Measurements from ENCODE around the gene IL16. TPM values are rescaled to one million over a fixed set of nuclear protein-coding genes. Genes with fewer than 3 reads are reported as not detected.

Gene IL16
- polyA plus RNA-seq, 1 donor (not counting 4 experiments of a cell fraction or from before 2014, with no cell fraction given), result not detected

DNA sequence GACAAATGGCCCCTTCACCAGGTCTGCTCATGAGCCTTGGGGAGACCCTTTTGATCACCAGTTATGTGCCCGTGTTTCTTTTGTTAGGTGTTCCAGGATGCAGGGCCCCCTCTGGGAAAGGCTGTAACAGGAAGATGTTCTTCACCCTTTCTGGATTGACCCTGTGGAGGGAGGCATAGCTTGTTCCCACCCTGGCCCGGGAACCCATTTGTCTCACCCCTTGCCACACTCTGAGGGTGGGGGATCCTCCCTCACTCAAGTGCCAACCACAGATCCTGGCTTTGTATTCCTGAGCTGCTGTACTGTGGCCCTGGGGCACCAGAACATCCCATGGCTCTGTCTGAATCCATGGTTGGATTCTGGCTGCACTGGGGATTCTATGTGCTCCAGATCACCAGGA, 18.9 kb downstream of the IL16 start:
- H3K27ac ChIP-seq (ENCODE audit: control insufficient read depth, insufficient read depth, low read length), result no peak overlapping the region
- dilution Hi-C loops (cut with MboI; ENCODE audit: extremely low pct_ligation_motif_present, low sequenced_read_pairs), result no loop called here
- no peak overlapping the region for H3K4me2 ChIP-seq (ENCODE audit: control insufficient read depth, extremely low read depth, insufficient read depth, low read depth, low read length)
- H4K20me1 ChIP-seq (ENCODE audit: control insufficient read depth, extremely low read depth, insufficient read depth, low read length), result no peaks in the 10 kb centered on the region
- no peaks in the 10 kb centered on the region for H3K9me3 ChIP-seq (ENCODE audit: control insufficient read depth, low read depth, low read length)
- no peaks in the 10 kb centered on the region for H3K36me3 ChIP-seq (ENCODE audit: control insufficient read depth in 2 of 2, extremely low read depth in 1 of 2, insufficient read depth in 2 of 2, low read length in 2 of 2)
- no peaks in the 10 kb centered on the region for H3K4me1 ChIP-seq (ENCODE audit: control insufficient read depth, extremely low read depth, insufficient read depth, low read length)
- no peaks in the 10 kb centered on the region for H3K9me1 ChIP-seq (ENCODE audit: control insufficient read depth, extremely low read depth, insufficient read depth, low read length)
- H3K9ac ChIP-seq (ENCODE audit: control insufficient read depth, extremely low read depth, insufficient read depth, low read length), result no peak overlapping the region
- H3K4me3 ChIP-seq (ENCODE audit: control insufficient read depth in 2 of 3, extremely low read depth in 1 of 3, insufficient read depth in 2 of 3, low read depth in 1 of 3, low read length in 3 of 3), result no peak overlapping the region
- no peaks in the 10 kb centered on the region for H3K27me3 ChIP-seq (ENCODE audit: control insufficient read depth, extremely low read depth, insufficient read depth, low read length)
- TF ChIP-seq, protein P1, sequence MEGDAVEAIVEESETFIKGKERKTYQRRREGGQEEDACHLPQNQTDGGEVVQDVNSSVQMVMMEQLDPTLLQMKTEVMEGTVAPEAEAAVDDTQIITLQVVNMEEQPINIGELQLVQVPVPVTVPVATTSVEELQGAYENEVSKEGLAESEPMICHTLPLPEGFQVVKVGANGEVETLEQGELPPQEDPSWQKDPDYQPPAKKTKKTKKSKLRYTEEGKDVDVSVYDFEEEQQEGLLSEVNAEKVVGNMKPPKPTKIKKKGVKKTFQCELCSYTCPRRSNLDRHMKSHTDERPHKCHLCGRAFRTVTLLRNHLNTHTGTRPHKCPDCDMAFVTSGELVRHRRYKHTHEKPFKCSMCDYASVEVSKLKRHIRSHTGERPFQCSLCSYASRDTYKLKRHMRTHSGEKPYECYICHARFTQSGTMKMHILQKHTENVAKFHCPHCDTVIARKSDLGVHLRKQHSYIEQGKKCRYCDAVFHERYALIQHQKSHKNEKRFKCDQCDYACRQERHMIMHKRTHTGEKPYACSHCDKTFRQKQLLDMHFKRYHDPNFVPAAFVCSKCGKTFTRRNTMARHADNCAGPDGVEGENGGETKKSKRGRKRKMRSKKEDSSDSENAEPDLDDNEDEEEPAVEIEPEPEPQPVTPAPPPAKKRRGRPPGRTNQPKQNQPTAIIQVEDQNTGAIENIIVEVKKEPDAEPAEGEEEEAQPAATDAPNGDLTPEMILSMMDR (optimal IDR thresholded peaks at IDR 0.05 in 1 of 3, IDR thresholded peaks at IDR 0.05 in 1 of 3, conservative IDR thresholded peaks at IDR 0.05 in 1 of 3; ENCODE audit: extremely low read depth in 1 of 3, insufficient read depth in 2 of 3, low read length in 3 of 3), result no peak
- TF ChIP-seq EZH2 (IDR thresholded peaks at IDR 0.05; ENCODE audit: low read length), result no peak
- H3K79me2 ChIP-seq (ENCODE audit: control insufficient read depth, insufficient read depth, low read length), result no peaks in the 10 kb centered on the region
- DNase-seq (ENCODE audit: low read depth, low spot score), result no peak
- FAIRE-seq, result no peak
- H2AFZ ChIP-seq (ENCODE audit: control insufficient read depth, low read length), result no peak overlapping the region

DNA sequence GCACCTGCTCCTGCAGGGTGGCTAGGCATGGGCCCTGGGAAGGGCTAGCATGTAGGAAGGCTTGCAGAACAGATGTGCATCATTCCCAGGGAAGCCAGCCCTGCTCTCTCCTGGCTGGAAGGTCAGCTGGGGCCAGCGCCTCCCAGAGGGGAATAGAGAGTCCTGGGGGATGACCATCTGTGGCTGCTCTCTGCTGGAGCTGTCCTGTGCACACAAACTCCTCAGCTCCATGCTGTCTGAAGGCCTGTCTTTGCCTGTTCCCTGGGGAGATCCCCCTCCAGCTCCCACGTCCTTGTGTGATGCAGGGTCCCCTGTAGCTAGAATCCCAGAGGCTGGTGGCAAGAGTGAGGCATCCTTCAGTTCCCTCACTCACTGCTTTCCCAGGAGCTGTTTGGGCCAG, 19.3 kb downstream of the IL16 start:
- H3K9me3 ChIP-seq (ENCODE audit: control insufficient read depth, low read depth, low read length), result no peaks in the 10 kb centered on the region
- no peaks in the 10 kb centered on the region for H3K9me1 ChIP-seq (ENCODE audit: control insufficient read depth, extremely low read depth, insufficient read depth, low read length)
- no peaks in the 10 kb centered on the region for H3K27me3 ChIP-seq (ENCODE audit: control insufficient read depth, extremely low read depth, insufficient read depth, low read length)
- FAIRE-seq (no peak), DNase-seq (ENCODE audit: low read depth, low spot score) (no peak)
- H3K79me2 ChIP-seq (ENCODE audit: control insufficient read depth, insufficient read depth, low read length), result no peaks in the 10 kb centered on the region
- H3K4me3 ChIP-seq (ENCODE audit: control insufficient read depth in 2 of 3, extremely low read depth in 1 of 3, insufficient read depth in 2 of 3, low read depth in 1 of 3, low read length in 3 of 3), result no peak overlapping the region
- no peaks in the 10 kb centered on the region for H3K4me1 ChIP-seq (ENCODE audit: control insufficient read depth, extremely low read depth, insufficient read depth, low read length)
- H3K27ac ChIP-seq (ENCODE audit: control insufficient read depth, insufficient read depth, low read length), result no peak overlapping the region
- dilution Hi-C loops (cut with MboI; ENCODE audit: extremely low pct_ligation_motif_present, low sequenced_read_pairs), result no loop called here
- H2AFZ ChIP-seq (ENCODE audit: control insufficient read depth, low read length), result no peak overlapping the region
- no peaks in the 10 kb centered on the region for H3K36me3 ChIP-seq (ENCODE audit: control insufficient read depth in 2 of 2, extremely low read depth in 1 of 2, insufficient read depth in 2 of 2, low read length in 2 of 2)
- no peak for TF ChIP-seq EZH2 (IDR thresholded peaks at IDR 0.05; ENCODE audit: low read length)
- TF ChIP-seq, protein P1 (optimal IDR thresholded peaks at IDR 0.05 in 1 of 3, IDR thresholded peaks at IDR 0.05 in 1 of 3, conservative IDR thresholded peaks at IDR 0.05 in 1 of 3; ENCODE audit: extremely low read depth in 1 of 3, insufficient read depth in 2 of 3, low read length in 3 of 3), result no peak
- H3K9ac ChIP-seq (ENCODE audit: control insufficient read depth, extremely low read depth, insufficient read depth, low read length), result no peak overlapping the region
- H4K20me1 ChIP-seq (ENCODE audit: control insufficient read depth, extremely low read depth, insufficient read depth, low read length), result no peaks in the 10 kb centered on the region
- H3K4me2 ChIP-seq (ENCODE audit: control insufficient read depth, extremely low read depth, insufficient read depth, low read depth, low read length), result no peak overlapping the region

Data from keratinocyte (primary cell).